Uterus (tissue), 4 donors: Measurements from ENCODE around the gene NDUFA1. TPM values are rescaled to one million over a fixed set of nuclear protein-coding genes. Genes with fewer than 3 reads are reported as not detected.

Source experiments
- DNase-seq, 2 donors: peaks; one replicate each; pipeline ENCODE4 v3.0.0-alpha.2; 2019 to 2020
- H3K27ac ChIP-seq, 2 donors: fragments of 200-600 bp; sonication (generic); 1 replicate in 1 of 2; 2 replicates in 1 of 2; pipeline ENCODE4 v1.5.1; 2016 to 2018
- H3K27me3 ChIP-seq, 2 donors: fragments of 200-600 bp; sonication (generic); one replicate each; pipeline ENCODE4 v1.5.1; 2018 to 2019; ENCODE audit warnings: control low read depth in 1 of 2
- H3K36me3 ChIP-seq, 2 donors: fragments of 200-600 bp; sonication (generic); one replicate each; pipeline ENCODE4 v1.5.1; 2019; ENCODE audit warnings: control low read depth in 1 of 2
- H3K4me1 ChIP-seq, 2 donors: fragments of 200-600 bp; sonication (generic); one replicate each; pipeline ENCODE4 v1.5.1; 2018 to 2019; ENCODE audit warnings: control low read depth in 1 of 2
- H3K4me3 ChIP-seq, 2 donors: fragments of 200-600 bp; sonication (generic); 1 replicate in 1 of 2; 2 replicates in 1 of 2; pipeline ENCODE4 v1.5.1; 2018 to 2019; ENCODE audit warnings: mild to moderate bottlenecking in 1 of 2
- H3K9me3 ChIP-seq, 2 donors: fragments of 200-600 bp; sonication (generic); one replicate each; pipeline ENCODE4 v1.5.1; 2019; ENCODE audit warnings: control low read depth in 1 of 2
- CTCF ChIP-seq, 4 experiments: fragments of 200-600 bp in 2 of 4; fragments of 450-650 bp in 2 of 4; sonication (generic) in 2 of 4; IDR thresholded peaks; one replicate each; pipeline ENCODE4 v1.5.1; 2016 to 2019; ENCODE audit warnings: antibody characterized with exemption in 4 of 4, mild to moderate bottlenecking in 2 of 4, moderate library complexity in 1 of 4
- POLR2A ChIP-seq, 2 donors: fragments of 450-650 bp; IDR thresholded peaks; one replicate each; pipeline ENCODE4 v1.6.1; 2016; ENCODE audit warnings: antibody characterized with exemption in 2 of 2, mild to moderate bottlenecking in 1 of 2, moderate library complexity in 1 of 2
- intact Hi-C: fragments of 100-400 bp; cut with DNase I; formaldehyde crosslinking; loops from one replicate; pipeline ENCODE4 v1.15.1; 2023; ENCODE audit warnings: low total_unique reads
- total RNA-seq, 4 donors: library from RNA; depleted of rRNA in 3 of 4; stranded (reverse); fragments of >200 nt in 3 of 4; gene quantifications; one replicate each; pipeline versions ENCODE4 v1.1.0 to v1.2.4, GENCODE V29; 2014 to 2023
- donor health status: DM: yes; HTN: yes; CAD: no.

The NDUFA1 gene
- total RNA-seq, 4 donors from 2014 or later, result 5.1 to 112 (median 33.7) TPM

DNA sequence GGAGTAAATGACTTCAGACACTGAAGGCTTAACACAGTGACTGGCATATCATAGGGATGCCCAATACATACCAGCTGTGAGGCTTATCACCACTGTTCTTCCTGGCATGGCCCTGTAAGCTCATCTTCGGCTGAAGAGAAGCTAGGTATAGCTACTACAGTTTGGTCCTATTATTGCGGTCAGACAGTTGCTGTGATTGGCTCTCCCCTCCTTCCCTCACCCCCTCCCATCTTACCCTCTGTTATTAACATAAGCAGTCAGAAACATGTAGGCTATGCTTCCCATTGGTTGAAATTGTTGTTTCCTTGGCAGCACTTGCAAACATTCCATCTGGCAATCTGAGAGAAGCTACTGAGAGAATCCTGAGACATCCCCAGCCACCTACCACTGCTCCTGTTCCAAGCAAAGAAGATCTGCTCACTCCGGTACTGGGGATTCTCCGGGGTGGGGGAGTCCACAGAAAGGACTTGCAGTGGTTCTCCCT, 24.3 kb downstream of the NDUFA1 start, which contains the start of gene AKAP14:
Gene AKAP14 (plus strand): TSS at position 51 of the 484 bp plus-strand sequence. CDS start 7,331 bp downstream, outside the sequence.
- Histone ChIP-seq H3K9me3 (no peaks in the 10 kb centered on the region), H3K4me1 (no peaks in the 10 kb centered on the region), H3K36me3 (no peaks in the 10 kb centered on the region), H3K27ac (no peak within 1 kb of the TSS), H3K27me3 (no peaks in the 10 kb centered on the region), H3K4me3 (no peak within 1 kb of the TSS)
- TF ChIP-seq CTCF (IDR thresholded peaks at IDR 0.05), result no peak
- TF ChIP-seq POLR2A (IDR thresholded peaks at IDR 0.05), result no peak
- intact Hi-C loops, result no loop called here
- DNase-seq, result no peak

GRCh38 chrX:119899125-119899524, 27.5 kb downstream of the NDUFA1 start:
- H3K27me3 ChIP-seq, result no peaks in the 10 kb centered on the region
- DNase-seq, result no peak
- intact Hi-C loops, result no loop called here
- TF ChIP-seq POLR2A (IDR thresholded peaks at IDR 0.05) (no peak), CTCF (IDR thresholded peaks at IDR 0.05) (no peak)
- H3K9me3 ChIP-seq, result no peaks in the 10 kb centered on the region
- no peaks in the 10 kb centered on the region for H3K36me3 ChIP-seq
- H3K4me1 ChIP-seq, result no peaks in the 10 kb centered on the region
- no peak overlapping the region for H3K4me3 ChIP-seq
- no peak overlapping the region for H3K27ac ChIP-seq

DNA sequence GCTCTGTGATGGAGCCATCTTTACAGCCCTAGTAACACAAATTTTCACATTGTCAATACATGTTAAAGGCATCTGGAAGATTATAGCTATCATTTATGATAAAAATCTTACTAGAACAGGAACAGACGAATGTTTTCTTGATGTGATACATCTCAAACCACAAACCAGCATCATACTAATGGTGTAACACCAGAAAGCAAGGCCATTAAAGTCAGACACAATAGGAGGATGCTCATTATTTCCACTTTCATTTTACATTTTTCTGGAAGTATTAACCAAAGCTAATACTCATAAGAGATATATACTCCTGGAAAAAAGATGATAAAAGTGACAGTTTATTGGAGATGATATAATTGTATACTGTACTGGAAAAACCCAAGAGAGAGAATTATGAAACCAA, 29.3 kb downstream of the NDUFA1 start:
- no peak overlapping the region for H3K4me3 ChIP-seq
- H3K9me3 ChIP-seq, result no peaks in the 10 kb centered on the region
- no peaks in the 10 kb centered on the region for H3K4me1 ChIP-seq
- H3K27me3 ChIP-seq, result no peaks in the 10 kb centered on the region
- no peak overlapping the region for H3K27ac ChIP-seq
- TF ChIP-seq POLR2A (IDR thresholded peaks at IDR 0.05), result no peak
- no peak for TF ChIP-seq CTCF (IDR thresholded peaks at IDR 0.05)
- no peak for DNase-seq
- intact Hi-C loops, result no loop called here
- no peaks in the 10 kb centered on the region for H3K36me3 ChIP-seq

- Histone ChIP-seq H3K36me3 (no peaks in the 10 kb centered on the region), H3K9me3 (no peaks in the 10 kb centered on the region), H3K27ac (no peak overlapping the region), H3K27me3 (no peaks in the 10 kb centered on the region), H3K4me1 (no peaks in the 10 kb centered on the region), H3K4me3 (no peak overlapping the region)
- no peak for DNase-seq
- intact Hi-C loops, result no loop called here
- no peak for TF ChIP-seq CTCF (IDR thresholded peaks at IDR 0.05)
- TF ChIP-seq POLR2A (IDR thresholded peaks at IDR 0.05), result no peak
Measured at GRCh38 chrX:119916310-119916709, 44.7 kb downstream of the NDUFA1 start.

DNA sequence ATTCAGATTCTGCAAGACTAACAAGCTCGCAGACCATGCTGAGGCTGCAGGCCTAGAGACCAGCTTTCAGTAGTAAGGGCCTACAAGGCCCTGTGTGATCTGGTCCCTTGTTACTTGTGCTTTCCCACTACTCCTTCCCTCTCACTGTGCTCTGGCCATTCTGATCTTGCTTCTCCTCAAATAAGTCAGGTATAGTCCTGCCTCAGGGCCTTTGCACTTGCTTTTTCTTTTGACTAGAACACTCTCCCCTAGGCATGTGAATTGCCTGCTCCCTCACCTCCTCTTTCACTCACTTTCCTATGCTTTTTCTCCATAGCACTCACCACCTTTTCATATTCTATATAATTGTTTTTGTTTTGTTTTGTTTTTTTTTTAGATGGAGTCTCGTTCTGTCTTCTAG, 46.2 kb downstream of the NDUFA1 start:
- intact Hi-C loops, result no loop called here
- Histone ChIP-seq H3K4me1 (no peaks in the 10 kb centered on the region), H3K4me3 (no peak overlapping the region), H3K36me3 (no peaks in the 10 kb centered on the region), H3K9me3 (no peaks in the 10 kb centered on the region), H3K27me3 (no peaks in the 10 kb centered on the region), H3K27ac (no peak overlapping the region)
- no peak for TF ChIP-seq CTCF (IDR thresholded peaks at IDR 0.05)
- TF ChIP-seq POLR2A (IDR thresholded peaks at IDR 0.05), result no peak
- no peak for DNase-seq
